22Rv1 (cell line): Measurements from ENCODE around the gene PRDM16.

ENCODE experiments used
- CTCF ChIP-seq: fragments of 450-650 bp; IDR thresholded peaks from 2 replicates; pipeline ENCODE4 v1.5.1; 2017; ENCODE audit warnings: mild to moderate bottlenecking
- ZFX ChIP-seq: fragments of 450-650 bp; IDR thresholded peaks from 2 replicates; pipeline ENCODE4 v1.6.1; 2017; ENCODE audit warnings: antibody characterized with exemption, borderline replicate concordance

GRCh38 chr1:3293563-3294080 lies 224.6 kb downstream of the PRDM16 start:
- TF ChIP-seq CTCF (no peak), ZFX (no peak)
